Loucy (cell line): ENCODE data around the gene SEC23IP.

Source experiments
- H2AFZ ChIP-seq: fragments of 200-600 bp; sonication (generic); 2 replicates; pipeline ENCODE4 v1.6.0; 2016; ENCODE audit warnings: antibody characterized with exemption, mild to moderate bottlenecking, low read length, moderate library complexity
- H3F3A ChIP-seq: fragments of 200-600 bp; 2 replicates; pipeline ENCODE4 v1.6.0; 2016; ENCODE audit warnings: antibody characterized with exemption, low read depth, mild to moderate bottlenecking
- H3K27me3 ChIP-seq: fragments of 200-600 bp; sonication (generic); 2 replicates; pipeline ENCODE4 v1.6.1; 2014; ENCODE audit warnings: low read length, mild to moderate bottlenecking; ENCODE audit not compliant: insufficient read depth, poor library complexity, severe bottlenecking
- H3K36me3 ChIP-seq: fragments of 200-600 bp; sonication (generic); 2 replicates; pipeline ENCODE4 v1.6.1; 2016; ENCODE audit warnings: low read length; ENCODE audit not compliant: insufficient read depth
- H3K4me1 ChIP-seq: fragments of 200-600 bp; sonication (generic); 2 replicates; pipeline ENCODE4 v1.5.1; 2014; ENCODE audit warnings: low read length, mild to moderate bottlenecking; ENCODE audit not compliant: insufficient read depth, poor library complexity, severe bottlenecking
- H3K4me2 ChIP-seq: fragments of 200-600 bp; sonication (generic); 2 replicates; pipeline ENCODE4 v1.6.0; 2014; ENCODE audit warnings: antibody characterized with exemption, low read length, low read depth, mild to moderate bottlenecking; ENCODE audit not compliant: poor library complexity, severe bottlenecking
- H3K4me3 ChIP-seq: fragments of 200-600 bp; sonication (generic); 2 replicates; pipeline ENCODE4 v1.5.1; 2014; ENCODE audit warnings: low read length, mild to moderate bottlenecking, mixed read lengths; ENCODE audit not compliant: poor library complexity, severe bottlenecking
- H3K79me2 ChIP-seq: fragments of 200-600 bp; sonication (generic); 2 replicates; pipeline ENCODE4 v1.6.1; 2014; ENCODE audit warnings: low read length; ENCODE audit not compliant: insufficient read depth
- H3K9ac ChIP-seq: fragments of 200-600 bp; sonication (generic); 2 replicates; pipeline ENCODE4 v1.6.0; 2014; ENCODE audit warnings: mild to moderate bottlenecking, low read depth, low read length, moderate library complexity; ENCODE audit not compliant: poor library complexity, severe bottlenecking
- H3K9me2 ChIP-seq: fragments of 200-600 bp; sonication (generic); replicated peaks from 2 replicates; pipeline ENCODE4 v1.6.1; 2016; ENCODE audit warnings: low read depth, low read length, mixed read lengths
- H3K9me3 ChIP-seq: fragments of 200-600 bp; sonication (generic); 2 replicates; pipeline ENCODE4 v1.6.1; 2014; ENCODE audit warnings: mild to moderate bottlenecking, antibody characterized with exemption, low read length, low read depth; ENCODE audit not compliant: insufficient read depth
- H4K20me1 ChIP-seq: fragments of 200-600 bp; sonication (generic); 2 replicates; pipeline ENCODE4 v1.6.0; 2014; ENCODE audit warnings: antibody characterized with exemption, low read length, mild to moderate bottlenecking; ENCODE audit not compliant: insufficient read depth, poor library complexity, severe bottlenecking
- CTCF ChIP-seq: fragments of 200-600 bp; sonication (generic); conservative IDR thresholded peaks from 2 replicates; pipeline ENCODE4 v1.5.1; 2014; ENCODE audit warnings: mild to moderate bottlenecking, antibody characterized with exemption, low read length
- EZH2phosphoT487 ChIP-seq: fragments of 200-600 bp; IDR thresholded peaks from 2 replicates; pipeline ENCODE4 v1.6.1; 2018; ENCODE audit warnings: antibody characterized with exemption, mild to moderate bottlenecking, moderate library complexity, borderline replicate concordance

SEC23IP gene

GRCh38 chr10:119853574-119853973 is 39.0 kb upstream of the SEC23IP start:
- no peak overlapping the region for H3K4me2 ChIP-seq
- peaks cover 76% of the 10 kb centered on the region for H3K36me3 ChIP-seq
- H3K4me3 ChIP-seq: no peak overlapping the region
- no peaks in the 10 kb centered on the region for H3K4me1 ChIP-seq
- H2AFZ ChIP-seq: no peak overlapping the region
- H3K79me2 ChIP-seq: 0 out of 2 replicates have a peak, but pooled peaks cover 8% of the 10 kb centered on the region
- no peaks in the 10 kb centered on the region for H3K9me3 ChIP-seq
- peaks cover 4% of the 10 kb centered on the region for H4K20me1 ChIP-seq
- no peaks in the 10 kb centered on the region for H3K27me3 ChIP-seq
- H3F3A ChIP-seq: no peaks in the 10 kb centered on the region
- H3K9ac ChIP-seq: no peak overlapping the region
- H3K9me2 ChIP-seq: no peaks in the 10 kb centered on the region
- TF ChIP-seq CTCF: no peak
- no peak for TF ChIP-seq EZH2phosphoT487

DNA sequence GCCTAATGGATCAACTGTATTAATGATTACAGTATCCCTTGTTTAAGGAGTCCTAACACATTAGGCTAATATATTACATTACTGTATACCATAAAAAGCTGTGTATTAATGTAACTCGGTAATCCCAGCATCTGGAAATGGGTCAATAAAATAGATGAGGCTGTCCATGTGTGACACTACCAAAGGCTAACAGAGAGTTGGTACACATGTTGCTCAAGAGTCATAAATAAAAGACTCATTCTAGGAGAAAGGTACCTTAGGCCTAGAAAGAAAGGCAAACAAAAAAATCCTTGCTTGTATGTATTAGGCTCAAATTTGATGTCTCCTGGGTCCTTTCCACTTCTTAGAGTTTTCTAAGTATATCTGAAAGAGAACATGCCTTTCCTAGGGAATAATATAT is 34.5 kb upstream of the SEC23IP start:
- Histone ChIP-seq H4K20me1 (peaks cover 45% of the 10 kb centered on the region), H3F3A (no peaks in the 10 kb centered on the region; the same call in 1 of the 2 replicates), H3K4me1 (peaks cover 9% of the 10 kb centered on the region), H3K27me3 (no peaks in the 10 kb centered on the region), H3K9me3 (no peaks in the 10 kb centered on the region), H3K79me2 (peaks cover 51% of the 10 kb centered on the region), H3K36me3 (peaks cover 51% of the 10 kb centered on the region), H2AFZ (no peak overlapping the region), H3K9me2 (no peaks in the 10 kb centered on the region), H3K4me2 (no peak overlapping the region), H3K4me3 (no peak overlapping the region), H3K9ac (no peak overlapping the region)
- no peak for TF ChIP-seq EZH2phosphoT487
- TF ChIP-seq CTCF: no peak

- Histone ChIP-seq H3K4me2 (peak overlapping the region; percentile 37), H2AFZ (no peak overlapping the region), H4K20me1 (peaks cover 52% of the 10 kb centered on the region), H3K27me3 (no peaks in the 10 kb centered on the region), H3K9me3 (peaks cover 5% of the 10 kb centered on the region; the same call in 1 of the 2 replicates), H3K79me2 (peaks cover 67% of the 10 kb centered on the region), H3F3A (no peaks in the 10 kb centered on the region; the same call in 1 of the 2 replicates), H3K36me3 (peaks cover 40% of the 10 kb centered on the region), H3K9ac (no peak overlapping the region), H3K4me1 (peaks cover 9% of the 10 kb centered on the region), H3K9me2 (no peaks in the 10 kb centered on the region), H3K4me3 (no peak overlapping the region)
- TF ChIP-seq CTCF: peak; percentile 84
- no peak for TF ChIP-seq EZH2phosphoT487
These were observed 32.9 kb upstream of the SEC23IP start for GRCh38 chr10:119859420-119860258.
